Activated gamma-delta T cell treated with Interleukin-2 at 50 U/mL for 16 hours (primary cell): Measurements from ENCODE around the gene PRKRIP1.
"Not testable (repeated sequence)": the region's sequence is repeated elsewhere in the genome, so short reads cannot be mapped to it uniquely, and the experiment has no call there.

Experiments
- DNase-seq: peaks from one replicate; pipeline ENCODE4 v3.0.0-alpha.2; 2020

Gene PRKRIP1

DNA sequence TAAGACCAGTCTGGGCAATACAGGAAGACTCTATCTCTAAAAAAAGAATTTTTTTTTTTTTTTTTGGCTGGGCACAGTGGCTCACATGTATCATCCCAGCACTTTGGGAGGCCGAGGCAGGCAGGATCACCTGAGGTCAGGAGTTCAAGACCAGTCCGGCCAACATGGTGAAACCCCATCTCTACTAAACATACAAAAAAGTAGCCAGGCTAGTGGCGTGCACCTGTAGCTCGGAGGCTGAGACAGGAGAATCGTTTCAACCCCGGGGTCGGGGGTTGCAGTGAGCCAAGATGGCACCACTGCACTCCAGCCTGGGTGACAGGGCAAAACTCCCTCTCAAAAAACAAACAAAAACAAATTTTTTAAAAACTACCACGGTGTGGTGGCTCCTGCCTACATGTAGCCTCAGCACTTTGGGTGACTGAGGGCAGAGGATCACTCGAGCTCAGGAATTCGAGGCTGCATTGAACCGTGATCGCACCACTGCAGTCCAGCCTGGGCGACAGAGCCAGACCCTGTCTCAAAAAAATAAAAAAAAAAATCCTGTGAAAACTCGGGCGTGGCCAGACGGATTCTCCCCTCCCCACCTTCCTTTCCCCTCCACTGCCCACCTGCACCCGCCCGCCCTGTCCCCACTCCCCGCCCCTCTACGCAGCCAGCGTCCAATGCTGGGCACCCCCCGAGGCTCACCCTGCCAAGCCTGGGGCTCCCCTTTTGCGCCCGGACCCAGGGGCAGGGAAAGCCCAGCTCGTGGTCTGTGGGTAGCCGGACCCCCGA lies 36.5 kb downstream of the PRKRIP1 start:
- no peak for DNase-seq

- peak; percentile 84 for DNase-seq
These were observed 37.3 kb downstream of the PRKRIP1 start, which contains the start of gene ORAI2 for GRCh38 chr7:102433219-102434038. TSS of gene ORAI2 (plus strand) at chr7:102433575. CDS start at chr7:102438957, 5,382 bp downstream.

GRCh38 chr7:102434039-102434486 lies 37.9 kb downstream of the PRKRIP1 start:
- no peak for DNase-seq

DNA sequence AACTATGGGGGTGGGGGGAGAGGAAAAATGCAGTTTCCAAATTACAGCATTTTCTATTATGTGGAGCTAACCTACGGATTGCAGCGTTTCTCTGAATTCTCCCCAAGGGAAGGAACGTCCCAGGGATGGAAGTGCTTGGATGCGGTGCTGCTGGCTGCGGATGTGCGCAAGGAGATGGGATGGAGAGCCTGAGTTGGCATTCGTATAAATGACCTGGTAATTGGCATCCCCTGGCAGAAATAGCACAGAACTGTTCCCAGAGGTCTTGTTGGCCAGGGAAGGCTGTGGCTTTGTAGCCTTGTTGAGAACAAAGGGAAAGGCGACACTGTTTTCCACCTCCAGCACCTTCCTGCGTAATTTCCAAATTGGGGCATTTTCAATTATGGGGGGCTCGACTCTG lies 40.0 kb downstream of the PRKRIP1 start:
- DNase-seq = no peak

DNA sequence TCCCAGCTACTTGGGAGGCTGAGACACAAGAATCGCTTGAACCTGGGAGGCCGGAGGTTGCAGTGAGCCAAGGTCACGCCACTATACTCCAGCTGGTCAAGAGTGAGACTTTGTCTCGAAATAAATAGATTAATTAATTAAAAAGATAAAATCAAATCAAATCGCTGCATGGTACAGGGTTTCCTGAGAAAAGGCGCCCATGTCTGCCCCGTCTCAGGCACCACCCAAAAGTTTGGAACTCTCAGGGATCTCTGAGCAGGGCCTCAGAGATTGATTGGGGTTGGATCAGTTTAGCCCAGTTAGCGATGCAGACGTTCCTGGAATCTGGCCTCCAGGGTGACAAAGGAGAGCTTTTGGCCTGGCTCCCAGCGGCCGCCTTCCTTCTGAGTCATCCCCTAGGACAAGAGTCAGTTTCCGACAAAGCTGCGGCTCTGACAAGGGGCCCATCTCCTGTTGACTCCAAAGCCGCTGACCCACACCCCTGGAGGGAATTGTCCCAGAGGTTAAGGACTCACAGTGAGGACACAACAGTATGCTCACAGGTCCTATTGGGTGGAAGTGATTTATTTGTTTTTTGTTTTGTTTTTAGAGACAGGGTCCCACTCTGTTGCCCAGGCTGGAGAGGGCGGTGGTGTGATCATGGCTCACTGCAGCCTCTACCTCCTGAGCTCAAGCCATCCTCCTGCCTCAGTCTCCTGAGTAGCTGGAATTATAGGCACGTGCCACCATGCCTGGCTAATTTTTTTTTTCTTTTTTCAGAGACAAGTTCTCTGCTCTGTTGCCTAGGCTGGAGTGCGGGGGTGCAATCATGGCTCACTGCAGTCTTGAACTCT lies 44.0 kb downstream of the PRKRIP1 start:
- DNase-seq = no peak

DNA sequence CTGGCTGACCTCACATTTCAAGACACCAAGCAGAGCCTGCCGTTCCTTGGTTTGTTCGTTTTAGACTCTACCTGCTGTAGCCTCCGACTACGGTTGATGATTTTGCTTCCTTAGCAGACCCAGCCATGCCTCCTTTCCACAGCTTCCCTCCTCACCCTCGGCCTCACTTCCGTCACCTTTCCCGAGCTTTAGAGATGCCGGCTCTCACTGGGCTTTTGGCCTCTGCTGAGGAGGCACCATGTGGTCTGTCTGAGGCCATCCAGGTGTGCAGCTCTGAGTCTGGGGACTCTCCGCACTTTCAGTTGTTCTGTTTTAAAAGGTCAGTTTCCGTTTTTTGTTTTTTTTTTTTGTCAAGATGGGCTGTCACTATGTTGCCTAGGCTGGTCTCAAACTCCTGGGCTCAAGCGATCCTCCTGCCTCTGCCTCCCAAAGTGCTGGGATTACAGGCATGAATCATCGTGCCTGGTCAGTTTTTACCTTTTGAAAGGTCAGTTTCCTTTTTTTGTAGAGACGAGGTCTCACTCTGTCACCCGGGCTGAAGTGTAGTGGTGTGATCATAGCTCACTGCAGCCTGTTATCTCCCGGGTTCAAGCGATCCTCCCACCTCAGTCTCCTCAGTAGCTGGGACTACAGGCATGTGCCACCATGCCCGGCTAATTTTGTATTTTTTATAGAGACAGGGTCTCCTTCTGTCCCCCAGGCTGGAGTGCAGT lies 49.0 kb downstream of the PRKRIP1 start:
- no peak for DNase-seq

DNA sequence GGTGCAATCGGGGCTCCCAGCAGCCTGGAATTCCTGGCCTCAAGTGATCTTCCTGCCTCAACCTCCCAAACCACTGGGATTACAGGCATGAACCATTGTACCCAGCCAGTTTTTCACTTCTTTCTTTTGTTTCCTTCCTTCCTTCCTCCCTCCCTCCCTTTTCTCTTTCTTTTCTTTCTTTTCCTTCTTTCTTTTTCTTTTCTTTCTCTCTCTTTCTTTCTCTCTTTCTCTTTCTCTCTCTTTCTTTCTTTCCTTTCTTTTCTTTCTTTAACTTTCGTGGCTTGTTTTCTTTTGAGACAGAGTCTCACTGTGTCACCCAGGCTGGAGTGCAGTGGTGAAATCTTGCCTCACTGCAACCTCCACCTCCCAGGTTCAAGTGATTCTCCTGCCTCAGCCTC lies 49.5 kb downstream of the PRKRIP1 start:
- no peak for DNase-seq

- no peak for DNase-seq
These were observed 50.4 kb downstream of the PRKRIP1 start for GRCh38 chr7:102446387-102447156.

GRCh38 chr7:102447311-102447710 lies 51.1 kb downstream of the PRKRIP1 start:
- DNase-seq = no peak

DNA sequence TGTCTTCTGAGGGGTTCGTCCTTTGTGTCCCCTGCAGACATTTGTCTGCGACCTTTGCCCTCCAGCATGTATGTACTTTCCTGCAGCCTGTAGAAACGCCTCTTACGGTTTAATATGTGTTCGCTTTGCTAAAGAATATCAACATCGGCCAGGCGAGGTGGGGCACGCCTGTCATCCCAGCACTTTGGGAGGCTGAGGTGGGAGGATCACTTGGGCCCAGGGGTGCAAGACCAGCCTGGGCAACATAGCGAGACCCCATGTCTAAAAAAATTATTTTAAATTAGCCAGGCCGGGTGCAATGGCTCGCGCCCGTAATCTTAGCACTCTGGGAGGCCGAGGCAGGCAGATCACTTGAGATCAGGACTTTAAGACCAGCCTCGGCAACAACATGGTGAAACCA lies 53.0 kb downstream of the PRKRIP1 start:
- no peak for DNase-seq

GRCh38 chr7:102450242-102450641 lies 54.1 kb downstream of the PRKRIP1 start:
- peak; percentile 43 for DNase-seq

- DNase-seq = no peak
These were observed 55.4 kb downstream of the PRKRIP1 start for GRCh38 chr7:102451371-102452054.

DNA sequence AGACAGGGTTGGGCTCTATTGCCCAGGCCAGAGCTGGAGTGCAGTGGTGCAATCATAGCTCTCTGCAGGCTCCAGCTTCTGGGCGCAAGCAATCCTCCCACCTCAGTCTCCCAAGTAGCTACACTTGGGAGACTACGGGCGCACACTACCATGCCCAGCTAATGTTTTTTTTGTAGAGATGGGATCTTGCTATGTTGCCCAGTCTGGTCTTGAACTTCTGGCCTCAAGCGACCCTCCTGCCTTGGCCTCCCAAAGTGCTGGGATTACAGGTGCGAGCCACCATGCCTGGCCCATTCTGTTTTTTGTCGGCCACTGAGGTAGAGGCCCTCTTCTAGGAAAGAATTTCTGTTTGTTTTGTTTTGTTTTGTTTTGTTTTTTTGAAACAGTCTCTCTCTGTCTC lies 56.3 kb downstream of the PRKRIP1 start:
- DNase-seq = no peak

- no peak for DNase-seq
These were observed 57.2 kb downstream of the PRKRIP1 start for GRCh38 chr7:102453319-102453718.

- no peak for DNase-seq
These were observed 58.3 kb downstream of the PRKRIP1 start for GRCh38 chr7:102454468-102454867.

- DNase-seq = not testable (repeated sequence)
These were observed 58.8 kb downstream of the PRKRIP1 start for GRCh38 chr7:102454932-102455331.

DNA sequence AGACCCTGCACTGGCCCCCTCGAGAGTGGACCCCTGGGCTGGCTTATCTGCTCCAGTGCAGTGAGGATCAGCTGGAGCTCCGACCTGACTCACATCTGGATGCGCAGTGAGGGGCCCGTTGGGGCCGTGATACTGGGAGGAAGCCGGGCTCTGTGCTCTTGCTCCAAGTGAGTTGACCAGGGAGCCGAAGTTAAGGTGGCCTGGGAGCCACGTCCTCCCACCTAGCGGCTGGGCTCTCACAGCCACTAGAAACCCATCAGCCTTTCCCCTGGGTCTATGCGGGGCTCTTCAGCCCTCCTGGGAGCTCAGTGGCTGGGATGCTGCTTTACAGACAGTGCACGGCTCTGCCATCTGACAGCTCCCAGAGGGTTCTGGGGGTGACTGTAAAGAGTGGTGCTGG lies 59.4 kb downstream of the PRKRIP1 start:
- DNase-seq = no peak

DNA sequence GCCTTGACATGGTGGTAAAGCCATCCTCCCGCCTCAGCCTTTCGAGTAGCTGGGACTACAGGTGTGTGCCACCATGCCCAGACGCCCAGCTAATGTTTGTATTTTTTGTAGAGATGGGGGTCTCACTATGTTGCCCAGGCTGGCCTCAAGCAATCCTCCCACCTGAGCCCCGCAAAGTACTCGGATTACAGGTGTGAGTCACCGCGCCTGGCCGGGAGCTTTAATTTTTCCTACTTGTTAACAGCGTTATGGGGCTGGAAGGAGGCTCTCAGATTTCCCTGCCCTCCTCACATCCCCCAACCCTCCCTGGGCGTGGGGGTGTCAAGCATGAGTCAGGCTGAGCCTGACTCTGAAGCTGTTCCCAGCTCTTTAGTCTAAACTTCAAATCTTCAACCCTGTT lies 60.2 kb downstream of the PRKRIP1 start:
- no peak for DNase-seq

- DNase-seq = no peak
These were observed 61.3 kb downstream of the PRKRIP1 start for GRCh38 chr7:102457352-102457924.

GRCh38 chr7:102459221-102459844 lies 63.2 kb downstream of the PRKRIP1 start:
- DNase-seq = no peak
